GM23338 (cell line): ENCODE results near the gene ZFYVE28. TPM values are rescaled to one million over a fixed set of nuclear protein-coding genes. Genes with fewer than 3 reads are reported as not detected.

Source experiments
- ATAC-seq: fragments of 200-7000 bp; cut with Tn5 transposase; 3 replicates; pipeline ENCODE4 v1.9.1; 2020
- DNase-seq: peaks from one replicate; pipeline ENCODE4 v3.0.0-alpha.2; 2015; ENCODE audit warnings: low spot score
- H2AFZ ChIP-seq: fragments of 200-600 bp; sonication (generic); 2 replicates; pipeline ENCODE4 v1.8.0; 2016; ENCODE audit warnings: antibody characterized with exemption, mild to moderate bottlenecking, moderate library complexity
- H3F3A ChIP-seq: fragments of 200-600 bp; sonication (generic); replicated peaks from 2 replicates; pipeline ENCODE4 v1.8.0; 2017; ENCODE audit warnings: antibody characterized with exemption, mixed run types, low read depth
- H3K27ac ChIP-seq: fragments of 200-600 bp; sonication (generic); 2 replicates; pipeline ENCODE4 v1.6.1; 2016; ENCODE audit warnings: low read depth
- H3K27me3 ChIP-seq: fragments of 200-600 bp; sonication (generic); 2 replicates; pipeline ENCODE4 v1.8.0; 2016; ENCODE audit warnings: mild to moderate bottlenecking, mixed run types, moderate library complexity; ENCODE audit not compliant: insufficient read depth
- H3K36me3 ChIP-seq: fragments of 200-600 bp; sonication (generic); 2 replicates; pipeline ENCODE4 v1.8.0; 2016; ENCODE audit warnings: mild to moderate bottlenecking; ENCODE audit not compliant: insufficient read depth
- H3K4me1 ChIP-seq: fragments of 200-600 bp; sonication (generic); 2 replicates; pipeline ENCODE4 v1.8.0; 2016; ENCODE audit warnings: mild to moderate bottlenecking, moderate library complexity; ENCODE audit not compliant: insufficient read depth
- H3K4me2 ChIP-seq: fragments of 200-600 bp; sonication (generic); 2 replicates; pipeline ENCODE4 v1.7.1; 2017; ENCODE audit warnings: mixed run types
- H3K4me3 ChIP-seq: fragments of 200-600 bp; sonication (generic); 2 replicates; pipeline ENCODE4 v1.6.1; 2016; ENCODE audit warnings: mixed run types
- H3K79me2 ChIP-seq: fragments of 200-600 bp; sonication (generic); replicated peaks from 2 replicates; pipeline ENCODE4 v1.8.0; 2017; ENCODE audit warnings: mild to moderate bottlenecking; ENCODE audit not compliant: insufficient read depth
- H3K9me2 ChIP-seq: fragments of 200-600 bp; sonication (generic); 2 replicates; pipeline ENCODE4 v1.8.0; 2017; ENCODE audit not compliant: insufficient read depth
- H4K20me1 ChIP-seq: fragments of 200-600 bp; sonication (generic); replicated peaks from 2 replicates; pipeline ENCODE4 v1.8.0; 2017; ENCODE audit warnings: mild to moderate bottlenecking; ENCODE audit not compliant: insufficient read depth
- H3K27ac Mint-ChIP-seq: 2 replicates; pipeline ENCODE4 v1.8.0; 2020; ENCODE audit warnings: inconsistent platforms, mild to moderate bottlenecking, moderate library complexity, mixed read lengths
- H3K27me3 Mint-ChIP-seq: 3 replicates; pipeline ENCODE4 v1.8.0; 2022; ENCODE audit warnings: low read depth, mild to moderate bottlenecking, moderate library complexity, mixed read lengths, inconsistent platforms; ENCODE audit not compliant: insufficient read depth, poor library complexity
- H3K36me3 Mint-ChIP-seq: 3 replicates; pipeline ENCODE4 v1.8.0; 2021; ENCODE audit warnings: low read depth, mild to moderate bottlenecking, inconsistent platforms, moderate library complexity, mixed read lengths
- H3K4me1 Mint-ChIP-seq: 3 replicates; pipeline ENCODE4 v1.8.0; 2020; ENCODE audit warnings: mild to moderate bottlenecking, inconsistent platforms, mixed read lengths
- H3K4me3 Mint-ChIP-seq: 3 replicates; pipeline ENCODE4 v1.8.0; 2021; ENCODE audit warnings: moderate library complexity, mild to moderate bottlenecking, inconsistent platforms, mixed read lengths
- H3K9me3 Mint-ChIP-seq: 3 replicates; pipeline ENCODE4 v1.8.0; 2020; ENCODE audit warnings: moderate library complexity, mild to moderate bottlenecking, inconsistent platforms, mixed read lengths
- CREB1 ChIP-seq: fragments of 250-450 bp; sonication (Bioruptor Pico); IDR thresholded peaks from 2 replicates; pipeline ENCODE4 v1.5.0; 2020; ENCODE audit warnings: low read depth, mild to moderate bottlenecking, moderate library complexity
- EZH2 ChIP-seq: fragments of 200-600 bp; sonication (generic); IDR thresholded peaks from one replicate; pipeline ENCODE4 v1.8.0; 2017; ENCODE audit warnings: antibody characterized with exemption, mild to moderate bottlenecking, low read depth; ENCODE audit not compliant: unreplicated experiment
- EZH2phosphoT487 ChIP-seq: fragments of 200-600 bp; sonication (generic); IDR thresholded peaks from one replicate; pipeline ENCODE4 v1.8.1; 2018; ENCODE audit warnings: antibody characterized with exemption; ENCODE audit not compliant: unreplicated experiment
- JUNB ChIP-seq: IDR thresholded peaks from one replicate; pipeline ENCODE4 v1.6.1; 2016; ENCODE audit warnings: antibody characterized with exemption; ENCODE audit not compliant: unreplicated experiment
- POLR2AphosphoS5 ChIP-seq: IDR thresholded peaks from 2 replicates; pipeline ENCODE4 v1.6.1; 2016; ENCODE audit warnings: antibody characterized with exemption, low read depth
- STAT1 ChIP-seq: IDR thresholded peaks from one replicate; pipeline ENCODE4 v1.6.1; 2016; ENCODE audit warnings: antibody characterized with exemption; ENCODE audit not compliant: unreplicated experiment
- ZNF114 ChIP-seq: fragments of 250-450 bp; sonication (Bioruptor Pico); IDR thresholded peaks from 2 replicates; pipeline ENCODE4 v1.5.0; 2020; ENCODE audit warnings: mild to moderate bottlenecking, moderate library complexity
- ZNF331 ChIP-seq: fragments of 250-450 bp; sonication (Bioruptor Pico); IDR thresholded peaks from 2 replicates; pipeline ENCODE4 v1.5.0; 2020; ENCODE audit warnings: low read depth, mild to moderate bottlenecking, moderate library complexity
- ZNF462 ChIP-seq: fragments of 250-450 bp; sonication (Bioruptor Pico); IDR thresholded peaks from 2 replicates; pipeline ENCODE4 v1.5.0; 2020; ENCODE audit warnings: mild to moderate bottlenecking, moderate library complexity
- polyA plus RNA-seq: library from polyadenylated mRNA; unstranded; fragments of >200 nt; fragmentation: Nextera tagmentation; extraction: Ambion mirVana; gene quantifications from 2 replicates; pipeline ENCODE4 v1.2.1, GENCODE V29; 2016
- total RNA-seq: library from RNA; depleted of rRNA; stranded (reverse); fragments of >200 nt; shearing (Covaris generic); gene quantifications from 2 replicates; pipeline ENCODE4 v1.2.3, GENCODE V29; 2014

ZFYVE28 gene
- total and polyA plus RNA-seq, 2 experiments from 2014 or later = 2.6 to 4.6 TPM

- TF ChIP-seq EZH2phosphoT487 = no peak
- TF ChIP-seq ZNF114 (CRISPR knock-in tag) = no peak
- no peak for TF ChIP-seq CREB1
- TF ChIP-seq STAT1 = no peak
- TF ChIP-seq JUNB = no peak
- TF ChIP-seq POLR2AphosphoS5 = no peak
- no peak for TF ChIP-seq EZH2
- Histone ChIP-seq H3F3A (0 out of 2 replicates have a peak, but pooled peaks cover 4% of the 10 kb centered on the region), H3K27ac (no peak overlapping the region), H3K9me2 (no peaks in the 10 kb centered on the region), H4K20me1 (no peaks in the 10 kb centered on the region), H3K36me3 (no peaks in the 10 kb centered on the region), H3K27me3 (no peaks in the 10 kb centered on the region), H3K4me3 (no peak overlapping the region), H2AFZ (no peak overlapping the region), H3K4me2 (no peak overlapping the region), H3K4me1 (no peaks in the 10 kb centered on the region), H3K79me2 (no peaks in the 10 kb centered on the region)
- Mint-ChIP-seq H3K4me1 (peaks cover 16% of the 10 kb centered on the region), H3K4me3 (no peak overlapping the region), H3K27me3 (peaks cover 12% of the 10 kb centered on the region), H3K27ac (no peak overlapping the region), H3K36me3 (peaks cover 6% of the 10 kb centered on the region; the same call in 2 of the 3 replicates), H3K9me3 (peaks cover 15% of the 10 kb centered on the region)
- ATAC-seq (no peak), DNase-seq (no peak)
Observed at GRCh38 chr4:2300431-2301224, 117.8 kb downstream of the ZFYVE28 start.

GRCh38 chr4:2299794-2300193, 118.7 kb downstream of the ZFYVE28 start:
- no peaks in the 10 kb centered on the region for H4K20me1 ChIP-seq
- no peaks in the 10 kb centered on the region for H3K79me2 ChIP-seq
- 0 out of 2 replicates have a peak, but pooled peaks cover 4% of the 10 kb centered on the region for H3F3A ChIP-seq
- DNase-seq (no peak), ATAC-seq (no peak)
- TF ChIP-seq ZNF331 (CRISPR knock-in tag) = no peak
- no peak for TF ChIP-seq ZNF462 (CRISPR knock-in tag)
- H3K36me3 Mint-ChIP-seq = peaks cover 6% of the 10 kb centered on the region; the same call in 2 of the 3 replicates
- H3K27ac ChIP-seq = no peak overlapping the region
- H3K4me3 Mint-ChIP-seq = no peak overlapping the region
- no peak overlapping the region for H3K4me2 ChIP-seq
- H3K9me3 Mint-ChIP-seq = peaks cover 15% of the 10 kb centered on the region
- no peaks in the 10 kb centered on the region for H3K36me3 ChIP-seq
- H3K9me2 ChIP-seq = no peaks in the 10 kb centered on the region
- H3K4me1 Mint-ChIP-seq = peaks cover 18% of the 10 kb centered on the region
- H3K27me3 Mint-ChIP-seq = peaks cover 14% of the 10 kb centered on the region
- H3K4me1 ChIP-seq = no peaks in the 10 kb centered on the region
- no peak overlapping the region for H2AFZ ChIP-seq
- H3K27me3 ChIP-seq = no peaks in the 10 kb centered on the region
- no peak overlapping the region for H3K4me3 ChIP-seq
- H3K27ac Mint-ChIP-seq = no peak overlapping the region
